HepG2 (cell line): ENCODE data around the gene TNN. TPM values are rescaled to one million over a fixed set of nuclear protein-coding genes. Genes with fewer than 3 reads are reported as not detected.

Experiments used
- AGO1 ChIP-seq: fragments of 200-400 bp; formaldehyde crosslinking; IDR thresholded peaks from 2 replicates; pipeline ENCODE4 v1.6.1; 2017; ENCODE audit warnings: mild to moderate bottlenecking, low read depth, low read length, moderate library complexity; ENCODE audit not compliant: poor library complexity, severe bottlenecking
- EZH2 ChIP-seq: conservative IDR thresholded peaks from 2 replicates; pipeline ENCODE4 v1.6.1; 2012; ENCODE audit warnings: mild to moderate bottlenecking, low read depth, low read length, moderate library complexity
- U2AF2 ChIP-seq: fragments of 200-400 bp; formaldehyde crosslinking; IDR thresholded peaks from 2 replicates; pipeline ENCODE4 v1.6.1; 2017; ENCODE audit warnings: low read depth, mild to moderate bottlenecking, low read length
- ZNF143 ChIP-seq: sonication (generic); formaldehyde crosslinking; IDR thresholded peaks from 2 replicates; pipeline ENCODE4 v1.4.0; 2020; ENCODE audit warnings: missing genetic modification reagents
- ZNF44 ChIP-seq: sonication (generic); formaldehyde crosslinking; IDR thresholded peaks from 2 replicates; pipeline ENCODE4 v1.5.1; 2020; ENCODE audit warnings: mild to moderate bottlenecking, missing genetic modification reagents
- ZNF563 ChIP-seq: sonication (generic); formaldehyde crosslinking; IDR thresholded peaks from 2 replicates; pipeline ENCODE4 v1.8.0; 2022; ENCODE audit warnings: mild to moderate bottlenecking, moderate library complexity, missing genetic modification reagents
- ZNF577 ChIP-seq: sonication (generic); formaldehyde crosslinking; IDR thresholded peaks from 2 replicates; pipeline ENCODE4 v1.4.0; 2020; ENCODE audit warnings: mild to moderate bottlenecking, low read depth, missing genetic modification reagents, borderline replicate concordance
- ZNF749 ChIP-seq: sonication (generic); formaldehyde crosslinking; IDR thresholded peaks from 2 replicates; pipeline ENCODE4 v1.8.0; 2022; ENCODE audit warnings: mild to moderate bottlenecking, missing genetic modification reagents, moderate library complexity, borderline replicate concordance
- polyA plus RNA-seq, 8 experiments: library from polyadenylated mRNA; depleted of rRNA in 3 of 8; stranded (reverse) in 7 of 8; unstranded in 1 of 8; fragments of >200 nt; fragmentation: Illumina TruSeq in 4 of 8; extraction: Trizol in 4 of 8; gene quantifications; 2 replicates each; pipeline versions ENCODE4 v1.2.1 to v1.2.3, GENCODE V29; 2011 to 2016; ENCODE audit warnings: low read depth in 4 of 8, missing spikeins in 1 of 8, mixed read lengths in 1 of 8; ENCODE audit not compliant: insufficient read depth in 1 of 8
- total RNA-seq, 5 experiments: library from RNA; depleted of rRNA; stranded (reverse); fragments of >200 nt; fragmentation: Illumina TruSeq; extraction: Trizol; gene quantifications; 2 replicates each; pipeline ENCODE4 v1.2.3, GENCODE V29; 2016; ENCODE audit warnings: low read depth in 1 of 5
- TF ChIP-seq, protein P1 (sequence below): IDR thresholded peaks from 2 replicates; pipeline ENCODE4 v1.6.1; 2016; ENCODE audit warnings: missing compliant biosample characterization, missing genetic modification reagents, borderline replicate concordance
- TF ChIP-seq, protein P2 (sequence below): sonication (generic); formaldehyde crosslinking; IDR thresholded peaks from 2 replicates; pipeline ENCODE4 v1.4.0; 2020; ENCODE audit warnings: mild to moderate bottlenecking, missing genetic modification reagents
- TF ChIP-seq, protein P3 (sequence below): sonication (generic); formaldehyde crosslinking; IDR thresholded peaks from 2 replicates; pipeline ENCODE4 v1.4.0; 2020; ENCODE audit warnings: missing genetic modification reagents
- TF ChIP-seq, protein P4 (sequence below): sonication (generic); formaldehyde crosslinking; IDR thresholded peaks from 2 replicates; pipeline ENCODE4 v1.5.0; 2020; ENCODE audit warnings: mild to moderate bottlenecking, missing genetic modification reagents, borderline replicate concordance
- TF ChIP-seq, protein P5 (sequence below): sonication (generic); formaldehyde crosslinking; IDR thresholded peaks from 2 replicates; pipeline ENCODE4 v1.5.0; 2020; ENCODE audit warnings: missing genetic modification reagents
- TF ChIP-seq, protein P6 (sequence below): sonication (generic); formaldehyde crosslinking; IDR thresholded peaks from 2 replicates; pipeline ENCODE4 v1.4.0; 2020; ENCODE audit warnings: missing genetic modification reagents, borderline replicate concordance

TNN gene
- total and polyA plus RNA-seq, 2 of the 13 experiments (the other 11 are each of a cell fraction or from before 2014, with no cell fraction given) = not detected

DNA sequence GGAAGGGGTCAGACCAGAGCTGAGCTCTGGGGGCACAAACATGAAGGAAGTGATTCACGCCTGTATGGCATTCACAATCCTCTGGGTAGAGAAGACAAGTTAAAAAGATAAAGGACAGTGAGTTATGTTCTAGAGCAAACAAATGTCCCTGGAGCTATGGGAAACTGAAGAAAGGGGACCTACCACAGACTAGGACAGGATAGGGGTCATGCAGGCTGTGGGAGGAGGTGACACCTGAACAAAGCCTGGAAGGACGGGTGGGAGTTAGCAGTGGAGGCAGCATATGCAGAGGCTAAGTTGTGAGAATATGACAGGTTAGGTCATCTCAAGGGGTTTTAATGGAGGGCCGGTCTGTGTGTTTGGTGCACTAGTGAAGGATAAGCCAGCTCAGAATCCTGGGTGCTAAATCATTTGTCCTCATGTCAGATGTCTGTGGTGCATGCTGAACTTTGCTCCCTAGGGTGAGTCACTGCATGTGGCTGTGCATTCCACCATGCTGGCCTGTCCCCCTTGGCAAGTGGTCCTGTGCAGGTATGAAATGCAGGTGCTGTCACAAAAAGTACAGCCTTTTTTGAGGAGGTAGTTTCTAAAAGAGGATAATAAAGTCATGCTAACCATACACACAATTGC is 28.5 kb downstream of the TNN start (continued):
- TF ChIP-seq, protein P1, sequence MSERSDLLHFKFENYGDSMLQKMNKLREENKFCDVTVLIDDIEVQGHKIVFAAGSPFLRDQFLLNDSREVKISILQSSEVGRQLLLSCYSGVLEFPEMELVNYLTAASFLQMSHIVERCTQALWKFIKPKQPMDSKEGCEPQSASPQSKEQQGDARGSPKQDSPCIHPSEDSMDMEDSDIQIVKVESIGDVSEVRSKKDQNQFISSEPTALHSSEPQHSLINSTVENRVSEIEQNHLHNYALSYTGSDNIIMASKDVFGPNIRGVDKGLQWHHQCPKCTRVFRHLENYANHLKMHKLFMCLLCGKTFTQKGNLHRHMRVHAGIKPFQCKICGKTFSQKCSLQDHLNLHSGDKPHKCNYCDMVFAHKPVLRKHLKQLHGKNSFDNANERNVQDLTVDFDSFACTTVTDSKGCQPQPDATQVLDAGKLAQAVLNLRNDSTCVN (CRISPR knock-in tag) = no peak
- no peak for TF ChIP-seq AGO1
- TF ChIP-seq, protein P2, sequence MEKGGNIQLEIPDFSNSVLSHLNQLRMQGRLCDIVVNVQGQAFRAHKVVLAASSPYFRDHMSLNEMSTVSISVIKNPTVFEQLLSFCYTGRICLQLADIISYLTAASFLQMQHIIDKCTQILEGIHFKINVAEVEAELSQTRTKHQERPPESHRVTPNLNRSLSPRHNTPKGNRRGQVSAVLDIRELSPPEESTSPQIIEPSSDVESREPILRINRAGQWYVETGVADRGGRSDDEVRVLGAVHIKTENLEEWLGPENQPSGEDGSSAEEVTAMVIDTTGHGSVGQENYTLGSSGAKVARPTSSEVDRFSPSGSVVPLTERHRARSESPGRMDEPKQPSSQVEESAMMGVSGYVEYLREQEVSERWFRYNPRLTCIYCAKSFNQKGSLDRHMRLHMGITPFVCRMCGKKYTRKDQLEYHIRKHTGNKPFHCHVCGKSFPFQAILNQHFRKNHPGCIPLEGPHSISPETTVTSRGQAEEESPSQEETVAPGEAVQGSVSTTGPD (CRISPR knock-in tag) = no peak
- TF ChIP-seq ZNF563 (CRISPR knock-in tag) = no peak
- TF ChIP-seq, protein P3, sequence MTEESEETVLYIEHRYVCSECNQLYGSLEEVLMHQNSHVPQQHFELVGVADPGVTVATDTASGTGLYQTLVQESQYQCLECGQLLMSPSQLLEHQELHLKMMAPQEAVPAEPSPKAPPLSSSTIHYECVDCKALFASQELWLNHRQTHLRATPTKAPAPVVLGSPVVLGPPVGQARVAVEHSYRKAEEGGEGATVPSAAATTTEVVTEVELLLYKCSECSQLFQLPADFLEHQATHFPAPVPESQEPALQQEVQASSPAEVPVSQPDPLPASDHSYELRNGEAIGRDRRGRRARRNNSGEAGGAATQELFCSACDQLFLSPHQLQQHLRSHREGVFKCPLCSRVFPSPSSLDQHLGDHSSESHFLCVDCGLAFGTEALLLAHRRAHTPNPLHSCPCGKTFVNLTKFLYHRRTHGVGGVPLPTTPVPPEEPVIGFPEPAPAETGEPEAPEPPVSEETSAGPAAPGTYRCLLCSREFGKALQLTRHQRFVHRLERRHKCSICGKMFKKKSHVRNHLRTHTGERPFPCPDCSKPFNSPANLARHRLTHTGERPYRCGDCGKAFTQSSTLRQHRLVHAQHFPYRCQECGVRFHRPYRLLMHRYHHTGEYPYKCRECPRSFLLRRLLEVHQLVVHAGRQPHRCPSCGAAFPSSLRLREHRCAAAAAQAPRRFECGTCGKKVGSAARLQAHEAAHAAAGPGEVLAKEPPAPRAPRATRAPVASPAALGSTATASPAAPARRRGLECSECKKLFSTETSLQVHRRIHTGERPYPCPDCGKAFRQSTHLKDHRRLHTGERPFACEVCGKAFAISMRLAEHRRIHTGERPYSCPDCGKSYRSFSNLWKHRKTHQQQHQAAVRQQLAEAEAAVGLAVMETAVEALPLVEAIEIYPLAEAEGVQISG = no peak
- TF ChIP-seq, protein P4, sequence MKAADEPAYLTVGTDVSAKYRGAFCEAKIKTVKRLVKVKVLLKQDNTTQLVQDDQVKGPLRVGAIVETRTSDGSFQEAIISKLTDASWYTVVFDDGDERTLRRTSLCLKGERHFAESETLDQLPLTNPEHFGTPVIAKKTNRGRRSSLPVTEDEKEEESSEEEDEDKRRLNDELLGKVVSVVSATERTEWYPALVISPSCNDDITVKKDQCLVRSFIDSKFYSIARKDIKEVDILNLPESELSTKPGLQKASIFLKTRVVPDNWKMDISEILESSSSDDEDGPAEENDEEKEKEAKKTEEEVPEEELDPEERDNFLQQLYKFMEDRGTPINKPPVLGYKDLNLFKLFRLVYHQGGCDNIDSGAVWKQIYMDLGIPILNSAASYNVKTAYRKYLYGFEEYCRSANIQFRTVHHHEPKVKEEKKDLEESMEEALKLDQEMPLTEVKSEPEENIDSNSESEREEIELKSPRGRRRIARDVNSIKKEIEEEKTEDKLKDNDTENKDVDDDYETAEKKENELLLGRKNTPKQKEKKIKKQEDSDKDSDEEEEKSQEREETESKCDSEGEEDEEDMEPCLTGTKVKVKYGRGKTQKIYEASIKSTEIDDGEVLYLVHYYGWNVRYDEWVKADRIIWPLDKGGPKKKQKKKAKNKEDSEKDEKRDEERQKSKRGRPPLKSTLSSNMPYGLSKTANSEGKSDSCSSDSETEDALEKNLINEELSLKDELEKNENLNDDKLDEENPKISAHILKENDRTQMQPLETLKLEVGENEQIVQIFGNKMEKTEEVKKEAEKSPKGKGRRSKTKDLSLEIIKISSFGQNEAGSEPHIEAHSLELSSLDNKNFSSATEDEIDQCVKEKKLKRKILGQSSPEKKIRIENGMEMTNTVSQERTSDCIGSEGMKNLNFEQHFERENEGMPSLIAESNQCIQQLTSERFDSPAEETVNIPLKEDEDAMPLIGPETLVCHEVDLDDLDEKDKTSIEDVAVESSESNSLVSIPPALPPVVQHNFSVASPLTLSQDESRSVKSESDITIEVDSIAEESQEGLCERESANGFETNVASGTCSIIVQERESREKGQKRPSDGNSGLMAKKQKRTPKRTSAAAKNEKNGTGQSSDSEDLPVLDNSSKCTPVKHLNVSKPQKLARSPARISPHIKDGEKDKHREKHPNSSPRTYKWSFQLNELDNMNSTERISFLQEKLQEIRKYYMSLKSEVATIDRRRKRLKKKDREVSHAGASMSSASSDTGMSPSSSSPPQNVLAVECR (CRISPR knock-in tag) = no peak
- TF ChIP-seq EZH2 = no peak
- TF ChIP-seq U2AF2 = no peak
- TF ChIP-seq ZNF577 = no peak
- no peak for TF ChIP-seq ZNF143
- TF ChIP-seq, protein P5, sequence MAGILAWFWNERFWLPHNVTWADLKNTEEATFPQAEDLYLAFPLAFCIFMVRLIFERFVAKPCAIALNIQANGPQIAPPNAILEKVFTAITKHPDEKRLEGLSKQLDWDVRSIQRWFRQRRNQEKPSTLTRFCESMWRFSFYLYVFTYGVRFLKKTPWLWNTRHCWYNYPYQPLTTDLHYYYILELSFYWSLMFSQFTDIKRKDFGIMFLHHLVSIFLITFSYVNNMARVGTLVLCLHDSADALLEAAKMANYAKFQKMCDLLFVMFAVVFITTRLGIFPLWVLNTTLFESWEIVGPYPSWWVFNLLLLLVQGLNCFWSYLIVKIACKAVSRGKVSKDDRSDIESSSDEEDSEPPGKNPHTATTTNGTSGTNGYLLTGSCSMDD (CRISPR knock-in tag) = no peak
- TF ChIP-seq ZNF749 (CRISPR knock-in tag) = no peak
- TF ChIP-seq ZNF44 = no peak
- TF ChIP-seq, protein P6, sequence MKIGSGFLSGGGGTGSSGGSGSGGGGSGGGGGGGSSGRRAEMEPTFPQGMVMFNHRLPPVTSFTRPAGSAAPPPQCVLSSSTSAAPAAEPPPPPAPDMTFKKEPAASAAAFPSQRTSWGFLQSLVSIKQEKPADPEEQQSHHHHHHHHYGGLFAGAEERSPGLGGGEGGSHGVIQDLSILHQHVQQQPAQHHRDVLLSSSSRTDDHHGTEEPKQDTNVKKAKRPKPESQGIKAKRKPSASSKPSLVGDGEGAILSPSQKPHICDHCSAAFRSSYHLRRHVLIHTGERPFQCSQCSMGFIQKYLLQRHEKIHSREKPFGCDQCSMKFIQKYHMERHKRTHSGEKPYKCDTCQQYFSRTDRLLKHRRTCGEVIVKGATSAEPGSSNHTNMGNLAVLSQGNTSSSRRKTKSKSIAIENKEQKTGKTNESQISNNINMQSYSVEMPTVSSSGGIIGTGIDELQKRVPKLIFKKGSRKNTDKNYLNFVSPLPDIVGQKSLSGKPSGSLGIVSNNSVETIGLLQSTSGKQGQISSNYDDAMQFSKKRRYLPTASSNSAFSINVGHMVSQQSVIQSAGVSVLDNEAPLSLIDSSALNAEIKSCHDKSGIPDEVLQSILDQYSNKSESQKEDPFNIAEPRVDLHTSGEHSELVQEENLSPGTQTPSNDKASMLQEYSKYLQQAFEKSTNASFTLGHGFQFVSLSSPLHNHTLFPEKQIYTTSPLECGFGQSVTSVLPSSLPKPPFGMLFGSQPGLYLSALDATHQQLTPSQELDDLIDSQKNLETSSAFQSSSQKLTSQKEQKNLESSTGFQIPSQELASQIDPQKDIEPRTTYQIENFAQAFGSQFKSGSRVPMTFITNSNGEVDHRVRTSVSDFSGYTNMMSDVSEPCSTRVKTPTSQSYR (CRISPR knock-in tag) = no peak
